Measurements from ENCODE around the gene UROC1. TPM values are rescaled to one million over a fixed set of nuclear protein-coding genes. Genes with fewer than 3 reads are reported as not detected.

UROC1 gene
- total and polyA plus RNA-seq, 2 of the 4 experiments (the other 2 are of a cell fraction) = not detected

DNA sequence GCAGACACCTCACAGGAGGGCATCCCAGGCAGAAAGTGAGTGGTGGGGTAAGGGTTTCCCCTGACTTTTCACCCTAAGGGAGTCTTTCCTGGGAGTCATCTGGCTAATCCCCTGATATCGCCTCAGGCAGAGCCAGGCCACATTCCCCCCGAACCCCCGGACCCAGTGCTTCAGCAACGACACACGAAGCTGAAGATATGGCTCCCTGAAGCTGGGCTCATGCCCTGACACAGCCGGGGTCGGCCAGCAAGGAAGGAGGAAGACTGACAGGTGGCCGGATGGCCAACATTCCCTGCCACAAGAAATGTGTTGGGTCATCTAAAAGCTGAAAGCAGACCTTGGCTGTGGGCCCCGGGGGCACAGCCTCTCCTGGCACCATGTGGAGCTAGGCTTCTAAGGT, 20.7 kb upstream of the UROC1 start:
- Histone ChIP-seq H3K79me1 (ENCODE audit: low read depth in 1 of 2, low read length in 2 of 2) (no peaks in the 10 kb centered on the region), H3K27ac (ENCODE audit: insufficient read depth, low read length) (no peak overlapping the region), H3K27me3 (ENCODE audit: control insufficient read depth, insufficient read depth, low read length) (peaks cover 43% of the 10 kb centered on the region), H3K9ac (ENCODE audit: low read depth, low read length) (no peak overlapping the region), H4K20me1 (ENCODE audit: insufficient read depth, low read length) (no peaks in the 10 kb centered on the region), H3K56ac (ENCODE audit: extremely low read depth, insufficient read depth, low read length) (no peak overlapping the region), H2AFZ (replicated peaks; ENCODE audit: low read length, poor library complexity) (no peak overlapping the region), H2BK120ac (ENCODE audit: low read depth, low read length) (no peak overlapping the region; the same call in 1 of the 2 replicates), H2AK9ac (replicated peaks; ENCODE audit: low read depth, low read length, poor library complexity) (no peak overlapping the region), H2BK20ac (ENCODE audit: low read depth, low read length) (no peak overlapping the region), H4K8ac (ENCODE audit: low read depth in 2 of 2, low read length in 2 of 2) (no peak overlapping the region), H3K4ac (ENCODE audit: low read depth, low read length) (no peak overlapping the region), H3K4me1 (ENCODE audit: control insufficient read depth, insufficient read depth, low read length) (peaks cover 6% of the 10 kb centered on the region), H3K23ac (ENCODE audit: low read depth, low read length) (no peak overlapping the region), H3K36me3 (ENCODE audit: control insufficient read depth, insufficient read depth, low read length) (no peaks in the 10 kb centered on the region), H4K91ac (ENCODE audit: insufficient read depth, low read depth, low read length) (no peak overlapping the region), H3K4me3 (ENCODE audit: insufficient read depth, low read depth, low read length) (no peak overlapping the region), H3K14ac (replicated peaks; ENCODE audit: low read depth, low read length) (no peak overlapping the region), H2BK15ac (ENCODE audit: low read depth, low read length) (no peak overlapping the region), H4K5ac (ENCODE audit: low read depth, low read length) (no peak overlapping the region), H3K18ac (ENCODE audit: low read depth, low read length) (no peak overlapping the region), H2AK5ac (ENCODE audit: low read depth, low read length) (no peak overlapping the region), H2BK5ac (ENCODE audit: low read depth, low read length, poor library complexity, severe bottlenecking) (no peak overlapping the region), H3K9me3 (ENCODE audit: control insufficient read depth, insufficient read depth, low read length) (no peaks in the 10 kb centered on the region; the same call in 1 of the 2 replicates), H3K4me2 (ENCODE audit: low read depth, low read length) (no peak overlapping the region), H3K9me1 (ENCODE audit: insufficient read depth, low read length) (peaks cover 12% of the 10 kb centered on the region)
- no TSS peak for BruUV-seq (replicated peaks)
- ATAC-seq (ENCODE audit: low read depth) (no peak), DNase-seq (no peak)
- POLR2A ChIA-PET (ENCODE audit: unreplicated experiment) = no interaction called here
- intact Hi-C loops (cut with micrococcal nuclease) = no loop called here
- CTCF ChIA-PET = no interaction called here
- 73% methylated on average over 5 of the region's 9 CpGs; no CpG with 5 or more reads in 1 of the 2 experiments for WGBS, 2 experiments (ENCODE audit: extremely low coverage in 2 of 2, insufficient read length in 1 of 2)
- in situ Hi-C loops (cut with MboI; ENCODE audit: low sequenced_read_pairs) = no loop called here
- dilution Hi-C loops (cut with HindIII; ENCODE audit: low sequenced_read_pairs, unreplicated experiment) = no loop called here
- TF ChIP-seq RFX5 (IDR thresholded peaks at IDR 0.05; ENCODE audit: low read depth, low read length) (no peak), CEBPB (IDR thresholded peaks at IDR 0.05; ENCODE audit: low read depth, low read length) (no peak), CTCF (conservative IDR thresholded peaks at IDR 0.05; ENCODE audit: low read depth, low read length) (no peak), SMC3 (IDR thresholded peaks at IDR 0.05; ENCODE audit: low read depth, low read length) (no peak), MXI1 (IDR thresholded peaks at IDR 0.05; ENCODE audit: borderline replicate concordance, low read depth, low read length) (no peak), RAD21 (IDR thresholded peaks at IDR 0.05; ENCODE audit: low read length) (no peak), USF2 (IDR thresholded peaks at IDR 0.05; ENCODE audit: low read depth, low read length) (no peak), RCOR1 (IDR thresholded peaks at IDR 0.05; ENCODE audit: insufficient replicate concordance, low read length) (no peak), NFE2L2 (IDR thresholded peaks at IDR 0.05; ENCODE audit: low read depth, low read length) (no peak), MAFK (IDR thresholded peaks at IDR 0.05; ENCODE audit: low read depth, low read length) (no peak), CHD1 (IDR thresholded peaks at IDR 0.05; ENCODE audit: low read depth, low read length) (no peak)
- TF ChIP-seq, protein P1, sequence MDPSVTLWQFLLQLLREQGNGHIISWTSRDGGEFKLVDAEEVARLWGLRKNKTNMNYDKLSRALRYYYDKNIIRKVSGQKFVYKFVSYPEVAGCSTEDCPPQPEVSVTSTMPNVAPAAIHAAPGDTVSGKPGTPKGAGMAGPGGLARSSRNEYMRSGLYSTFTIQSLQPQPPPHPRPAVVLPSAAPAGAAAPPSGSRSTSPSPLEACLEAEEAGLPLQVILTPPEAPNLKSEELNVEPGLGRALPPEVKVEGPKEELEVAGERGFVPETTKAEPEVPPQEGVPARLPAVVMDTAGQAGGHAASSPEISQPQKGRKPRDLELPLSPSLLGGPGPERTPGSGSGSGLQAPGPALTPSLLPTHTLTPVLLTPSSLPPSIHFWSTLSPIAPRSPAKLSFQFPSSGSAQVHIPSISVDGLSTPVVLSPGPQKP (IDR thresholded peaks at IDR 0.05; ENCODE audit: borderline replicate concordance, low read depth, low read length) = no peak
